ENCODE measurements around the gene TMEM144. TPM values are rescaled to one million over a fixed set of nuclear protein-coding genes. Genes with fewer than 3 reads are reported as not detected.

Gene TMEM144
- total RNA-seq, 1 experiment from 2014 or later, result 3.4 TPM

DNA sequence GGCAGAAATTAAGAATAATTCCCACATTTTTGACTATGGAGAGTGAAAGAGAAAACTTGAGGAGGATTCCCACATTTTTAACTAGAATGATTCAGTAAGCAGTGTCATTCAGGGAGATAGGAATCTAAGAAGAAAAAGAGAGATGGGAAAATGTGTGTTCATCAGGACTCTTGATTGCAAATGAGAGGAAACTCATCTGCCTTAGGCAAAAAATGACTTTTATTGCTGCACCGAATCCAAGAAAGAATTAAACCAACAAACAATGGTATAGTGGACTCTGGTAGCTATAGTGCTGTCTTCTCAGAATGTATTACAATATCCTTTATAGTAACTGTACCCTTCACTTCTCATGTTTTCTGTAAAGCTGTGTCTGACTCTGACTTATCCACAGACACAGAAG, 15.0 kb upstream of the TMEM144 start:
- Histone ChIP-seq H3K4ac (ENCODE audit: low read depth, low read length) (no peak overlapping the region), H3T11ph (ENCODE audit: low read length) (no peak overlapping the region), H3K27ac (ENCODE audit: insufficient read length, low read depth, low read length) (no peak overlapping the region), H3K79me2 (ENCODE audit: insufficient read depth, low read length) (no peaks in the 10 kb centered on the region), H3K79me1 (ENCODE audit: insufficient read depth, low read depth, low read length, poor library complexity, severe bottlenecking) (no peaks in the 10 kb centered on the region), H3K4me1 (ENCODE audit: insufficient read depth, low read length) (no peaks in the 10 kb centered on the region), H4K5ac (ENCODE audit: insufficient read length, low read depth, low read length) (no peak overlapping the region), H3K9ac (ENCODE audit: extremely low read depth, insufficient read length, low read length) (no peak overlapping the region), H3K27me3 (ENCODE audit: insufficient read depth, low read length) (no peaks in the 10 kb centered on the region), H3K14ac (ENCODE audit: insufficient read depth, low read length) (no peak overlapping the region), H3K23ac (ENCODE audit: insufficient read length, low read depth, low read length) (no peak overlapping the region), H4K8ac (replicated peaks; ENCODE audit: insufficient read length, low read depth, low read length) (no peak overlapping the region), H2AK5ac (ENCODE audit: insufficient read length, low read length) (no peak overlapping the region), H2AFZ (ENCODE audit: low read length) (no peak overlapping the region), H4K91ac (ENCODE audit: insufficient read length, low read depth, low read length) (no peak overlapping the region), H3K4me2 (ENCODE audit: insufficient read depth, insufficient read length, low read length) (no peak overlapping the region), H3K18ac (ENCODE audit: insufficient read length, low read depth, low read length) (no peak overlapping the region), H2BK5ac (ENCODE audit: insufficient read length, low read length) (no peak overlapping the region), H4K20me1 (ENCODE audit: control insufficient read depth, insufficient read depth, insufficient read length) (no peaks in the 10 kb centered on the region), H3K23me2 (ENCODE audit: insufficient read length, low read depth, low read length, poor library complexity, severe bottlenecking) (no peaks in the 10 kb centered on the region), H2BK15ac (ENCODE audit: low read depth, low read length) (no peak overlapping the region), H3K56ac (ENCODE audit: insufficient read length, low read depth, low read length) (no peak overlapping the region), H2BK12ac (ENCODE audit: insufficient read length, low read depth, low read length) (no peak overlapping the region), H3K9me3 (ENCODE audit: control insufficient read depth, low read depth, low read length) (no peaks in the 10 kb centered on the region), H2BK20ac (ENCODE audit: low read depth, low read length, poor library complexity, severe bottlenecking) (no peak overlapping the region), H2BK120ac (ENCODE audit: low read depth, low read length, poor library complexity, severe bottlenecking) (no peak overlapping the region)
- Mint-ChIP-seq H3K4me3 (no peak overlapping the region), H3K36me3 (ENCODE audit: insufficient read depth in 1 of 3, low read depth in 3 of 3) (no peaks in the 10 kb centered on the region), H3K27ac (no peak overlapping the region), H3K27me3 (ENCODE audit: low read depth) (no peaks in the 10 kb centered on the region), H3K4me1 (no peaks in the 10 kb centered on the region), H3K9me3 (no peaks in the 10 kb centered on the region)
- no CpG with 5 or more reads among the region's 1 CpG for WGBS (ENCODE audit: extremely low coverage, insufficient read length, low lambda C conversion rate)
- no peak for DNase-seq
- TF ChIP-seq, protein P1, sequence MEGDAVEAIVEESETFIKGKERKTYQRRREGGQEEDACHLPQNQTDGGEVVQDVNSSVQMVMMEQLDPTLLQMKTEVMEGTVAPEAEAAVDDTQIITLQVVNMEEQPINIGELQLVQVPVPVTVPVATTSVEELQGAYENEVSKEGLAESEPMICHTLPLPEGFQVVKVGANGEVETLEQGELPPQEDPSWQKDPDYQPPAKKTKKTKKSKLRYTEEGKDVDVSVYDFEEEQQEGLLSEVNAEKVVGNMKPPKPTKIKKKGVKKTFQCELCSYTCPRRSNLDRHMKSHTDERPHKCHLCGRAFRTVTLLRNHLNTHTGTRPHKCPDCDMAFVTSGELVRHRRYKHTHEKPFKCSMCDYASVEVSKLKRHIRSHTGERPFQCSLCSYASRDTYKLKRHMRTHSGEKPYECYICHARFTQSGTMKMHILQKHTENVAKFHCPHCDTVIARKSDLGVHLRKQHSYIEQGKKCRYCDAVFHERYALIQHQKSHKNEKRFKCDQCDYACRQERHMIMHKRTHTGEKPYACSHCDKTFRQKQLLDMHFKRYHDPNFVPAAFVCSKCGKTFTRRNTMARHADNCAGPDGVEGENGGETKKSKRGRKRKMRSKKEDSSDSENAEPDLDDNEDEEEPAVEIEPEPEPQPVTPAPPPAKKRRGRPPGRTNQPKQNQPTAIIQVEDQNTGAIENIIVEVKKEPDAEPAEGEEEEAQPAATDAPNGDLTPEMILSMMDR (conservative IDR thresholded peaks at IDR 0.05), result no peak

Data from H9 (cell line).